Measurements from ENCODE around the gene PTH1R. TPM values are rescaled to one million over a fixed set of nuclear protein-coding genes. Genes with fewer than 3 reads are reported as not detected.

Gene PTH1R
- total and polyA plus RNA-seq, 11 donors = 2.1 to 23.4 (median 6.5) TPM

GRCh38 chr3:46916799-46917198 is 39.3 kb downstream of the PTH1R start:
- WGBS, 4 donors = 92 to 95% (median 93%) methylated on average over 3 of the region's 3 CpGs
- Histone ChIP-seq H3K4me3 (no peak overlapping the region), H3K4me1 (peaks cover 0 to 13% (median 8%) of the 10 kb centered on the region in 12 donors), H3K27ac (no peak overlapping the region), H3K9me3 (peaks cover 0 to 12% (median 0%) of the 10 kb centered on the region in 12 donors), H3K27me3 (no peaks in the 10 kb centered on the region), H3K36me3 (peaks cover 0 to 57% (median 47%) of the 10 kb centered on the region in 9 donors)
- ATAC-seq (no peak), DNase-seq (no peak)
- intact Hi-C loops (cut with DNase I) = loop anchor here in 1 of 10 donors (10.0 kb wide), 1 partner anchor 428 kb away; no protein-coding TSS in a partner anchor
- TF ChIP-seq POLR2A (IDR thresholded peaks at IDR 0.05) (no peak), CTCF (IDR thresholded peaks at IDR 0.05) (no peak)

DNA sequence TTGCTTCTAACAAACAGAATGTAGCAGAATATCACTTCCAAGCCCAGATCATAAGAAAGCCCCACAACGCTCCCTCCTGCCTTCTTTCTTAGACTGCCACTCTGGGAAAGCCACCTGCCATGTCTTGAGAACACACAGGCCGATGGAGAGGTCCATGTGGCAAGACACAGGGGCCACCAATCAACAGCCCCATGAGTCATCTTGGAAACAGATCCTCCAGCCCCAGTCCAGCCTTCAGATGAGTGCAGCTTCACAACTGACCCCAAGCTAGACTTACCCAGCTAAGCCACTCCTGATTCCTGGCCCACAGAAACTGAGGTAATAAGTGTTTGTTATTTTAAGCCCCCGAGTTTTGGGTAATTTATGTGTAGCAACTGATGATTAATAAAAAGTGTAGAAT is 39.7 kb downstream of the PTH1R start:
- no peaks in the 10 kb centered on the region for H3K27me3 ChIP-seq
- 97 to 99% (median 98%) methylated on average over 3 of the region's 3 CpGs for WGBS, 4 donors
- peak in 1 of 5 donors; percentile 15 for DNase-seq
- peaks cover 0 to 12% (median 0%) of the 10 kb centered on the region in 12 donors for H3K9me3 ChIP-seq
- intact Hi-C loops (cut with DNase I) = loop anchor here in 1 of 10 donors (10.0 kb wide), 1 partner anchor 428 kb away; no protein-coding TSS in a partner anchor
- H3K4me3 ChIP-seq = no peak overlapping the region
- TF ChIP-seq POLR2A (IDR thresholded peaks at IDR 0.05) = no peak
- H3K4me1 ChIP-seq = peaks cover 0 to 13% (median 8%) of the 10 kb centered on the region in 12 donors
- H3K36me3 ChIP-seq = peaks cover 0 to 61% (median 51%) of the 10 kb centered on the region in 9 donors
- no peak overlapping the region for H3K27ac ChIP-seq
- ATAC-seq = no peak

GRCh38 chr3:46918202-46918601 is 40.7 kb downstream of the PTH1R start:
- TF ChIP-seq CTCF (IDR thresholded peaks at IDR 0.05) = no peak
- no peak for TF ChIP-seq POLR2A (IDR thresholded peaks at IDR 0.05)
- ATAC-seq (no peak), DNase-seq (no peak)
- H3K4me3 ChIP-seq = no peak overlapping the region
- H3K9me3 ChIP-seq = peaks cover 0 to 12% (median 0%) of the 10 kb centered on the region in 12 donors
- intact Hi-C loops (cut with DNase I) = loop anchor here in 1 of 10 donors (10.0 kb wide), 1 partner anchor 427 kb away; no protein-coding TSS in a partner anchor
- peaks cover 2 to 71% (median 61%) of the 10 kb centered on the region in 9 donors for H3K36me3 ChIP-seq
- H3K27ac ChIP-seq = no peak overlapping the region
- WGBS, 4 donors = 95 to 98% (median 96%) methylated on average over 1 of the region's 1 CpG
- H3K27me3 ChIP-seq = no peaks in the 10 kb centered on the region
- peaks cover 0 to 15% (median 7%) of the 10 kb centered on the region in 12 donors for H3K4me1 ChIP-seq

GRCh38 chr3:46918634-46919033 is 41.1 kb downstream of the PTH1R start:
- no peaks in the 10 kb centered on the region for H3K27me3 ChIP-seq
- ATAC-seq (no peak), DNase-seq (no peak)
- no peak overlapping the region for H3K4me3 ChIP-seq
- TF ChIP-seq POLR2A (IDR thresholded peaks at IDR 0.05) (no peak), CTCF (IDR thresholded peaks at IDR 0.05) (no peak)
- peaks cover 2 to 75% (median 65%) of the 10 kb centered on the region in 9 donors for H3K36me3 ChIP-seq
- intact Hi-C loops (cut with DNase I) = loop anchor here in 1 of 10 donors (10.0 kb wide), 1 partner anchor 426 kb away; no protein-coding TSS in a partner anchor
- H3K9me3 ChIP-seq = peaks cover 0 to 12% (median 0%) of the 10 kb centered on the region in 12 donors
- H3K4me1 ChIP-seq = peaks cover 0 to 15% (median 6%) of the 10 kb centered on the region in 12 donors
- H3K27ac ChIP-seq = no peak overlapping the region
- 94 to 98% (median 95%) methylated on average over 4 of the region's 4 CpGs for WGBS, 4 donors

Data from heart left ventricle (tissue), 16 donors.